NCI-H2029 treated with DMSO at 0.1 percent for 48 hours (cell line): Measurements from ENCODE around the gene FBXL5.

Experiments used
- DNase-seq: peaks from one replicate; lab custom pipeline; 2025; lab: John Stamatoyannopoulos, UW

The FBXL5 gene

GRCh38 chr4:15655223-15656037, at the start of gene FBXL5:
Gene FBXL5 (minus strand): TSS chr4:15655357. CDS start chr4:15655287, 70 bp downstream.
- peak; percentile 53 for DNase-seq

- no peak for DNase-seq
Measured at GRCh38 chr4:15704129-15704528, 49.0 kb upstream of the FBXL5 start.

GRCh38 chr4:15703439-15703838, 48.3 kb upstream of the FBXL5 start:
- DNase-seq, result no peak

- no peak for DNase-seq
Measured at GRCh38 chr4:15702941-15703403, 47.8 kb upstream of the FBXL5 start, which contains the start of gene BST1. Gene BST1 (plus strand): TSS chr4:15703065. CDS start chr4:15703145, 80 bp downstream.

DNA sequence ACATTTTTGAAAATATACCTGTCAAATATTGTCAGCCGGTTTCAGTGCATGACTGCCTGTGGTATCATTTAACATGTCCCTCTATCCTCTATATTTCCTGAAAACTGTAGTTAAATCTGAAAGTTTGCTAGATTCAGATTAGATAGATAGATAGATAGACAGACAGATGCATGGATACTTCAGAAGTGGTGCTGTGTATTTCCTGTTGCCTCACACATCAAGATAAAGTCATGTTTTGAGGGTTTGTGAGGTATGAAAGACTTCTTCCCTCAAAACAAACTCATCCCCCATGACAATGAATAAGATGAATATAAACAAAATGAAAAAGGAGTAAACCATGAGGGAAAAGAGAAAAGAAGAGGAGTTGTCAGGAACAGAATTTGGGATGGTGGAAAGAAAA, 41.7 kb upstream of the FBXL5 start:
- DNase-seq, result no peak

GRCh38 chr4:15695729-15696128, 40.6 kb upstream of the FBXL5 start:
- DNase-seq, result no peak

DNA sequence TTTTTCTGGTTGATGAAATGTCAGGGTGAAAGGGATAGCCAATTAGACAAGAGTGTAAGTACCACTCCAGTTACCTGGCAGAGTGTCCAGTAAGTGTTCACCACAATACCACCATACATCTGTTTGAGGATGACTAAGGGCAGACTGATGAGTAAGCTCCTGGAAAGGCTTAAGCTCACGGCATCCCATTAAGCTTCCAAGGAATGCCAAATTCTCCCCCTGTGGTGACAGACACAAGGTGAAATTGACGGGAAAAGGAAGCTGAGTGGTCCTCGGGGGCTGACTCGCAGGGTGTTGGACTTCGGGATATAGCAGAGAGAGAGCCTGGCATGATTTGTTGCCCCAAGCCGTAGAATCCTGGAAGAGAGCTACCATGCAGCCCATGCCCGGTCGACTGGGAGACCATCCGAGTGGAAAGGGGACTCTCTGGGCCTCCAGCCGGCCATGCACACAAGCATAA, 40.1 kb upstream of the FBXL5 start:
- peak; percentile 60 for DNase-seq

DNA sequence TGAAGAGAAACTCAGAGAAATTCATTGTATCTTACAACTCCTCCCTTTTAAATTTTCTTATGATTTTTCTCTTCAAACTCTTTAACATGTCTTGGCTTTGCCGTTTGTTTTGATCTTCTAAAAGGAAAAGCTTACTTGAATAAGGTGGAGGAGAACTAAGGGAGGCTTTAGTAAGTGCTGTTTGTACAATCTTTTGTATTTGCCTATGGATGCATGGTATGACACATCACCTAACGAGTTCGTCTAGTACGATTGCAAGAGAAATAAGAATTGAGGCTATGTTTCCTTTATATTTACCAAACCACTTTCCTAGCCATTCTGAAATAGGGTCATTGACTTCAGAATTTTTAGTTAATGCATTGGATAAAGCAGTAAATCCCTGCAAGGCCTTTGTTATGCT, 39.3 kb upstream of the FBXL5 start:
- DNase-seq, result no peak

DNA sequence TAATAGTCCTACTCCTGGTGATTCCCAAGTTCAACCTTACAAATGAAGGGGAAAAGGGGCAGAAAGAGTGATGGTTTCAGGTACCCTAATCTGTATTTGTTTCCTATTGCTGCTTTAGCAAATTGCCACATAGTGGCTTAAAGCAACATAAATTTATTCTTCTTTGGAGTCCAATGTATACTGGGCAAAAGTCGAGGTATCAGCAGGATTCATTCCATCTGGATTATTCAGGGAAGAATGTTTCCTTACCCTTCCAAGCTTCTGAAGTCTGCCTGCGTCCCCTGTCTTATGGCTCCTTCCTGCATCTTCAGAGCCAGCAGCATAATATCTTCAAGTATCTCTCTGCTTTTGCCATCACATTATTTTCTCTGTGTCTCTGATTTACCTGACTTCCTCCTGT, 37.4 kb upstream of the FBXL5 start:
- no peak for DNase-seq

DNA sequence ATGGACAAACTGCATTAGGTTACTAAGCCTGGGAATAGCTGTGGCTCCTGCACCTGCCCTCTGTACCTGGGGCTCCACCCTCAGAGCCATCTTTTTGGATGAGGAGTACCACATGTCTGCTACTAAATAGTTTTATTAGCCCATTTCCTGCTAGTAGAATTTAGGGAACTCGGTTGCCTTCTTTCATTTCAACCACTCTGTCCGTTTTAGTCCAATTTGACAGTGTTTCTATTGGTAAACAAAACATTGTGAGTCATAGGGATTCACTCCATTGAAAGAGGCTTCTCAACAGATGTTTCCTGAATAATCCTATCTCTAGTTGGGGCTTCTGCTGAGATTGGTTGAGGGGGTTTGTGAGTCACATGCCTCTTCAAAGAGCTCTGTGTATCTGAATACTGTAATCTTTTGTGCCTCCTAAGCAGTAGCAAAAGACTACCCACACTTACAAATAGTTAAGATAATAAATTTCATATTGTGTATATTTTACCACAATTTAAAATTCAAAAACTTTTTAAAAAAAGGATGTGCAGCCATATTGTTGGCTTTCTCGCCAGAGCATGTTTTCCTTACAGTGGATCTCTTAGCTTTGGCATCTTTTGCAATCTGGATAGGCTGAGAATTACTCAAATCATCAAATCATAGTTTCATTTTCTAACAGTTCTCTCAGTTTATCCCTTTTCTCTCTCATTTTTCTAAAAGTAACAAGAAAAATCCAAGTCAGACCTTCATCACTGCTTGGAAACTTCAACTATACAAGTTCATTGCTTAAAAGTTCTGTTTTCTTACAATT, 36.4 kb upstream of the FBXL5 start:
- no peak for DNase-seq

DNA sequence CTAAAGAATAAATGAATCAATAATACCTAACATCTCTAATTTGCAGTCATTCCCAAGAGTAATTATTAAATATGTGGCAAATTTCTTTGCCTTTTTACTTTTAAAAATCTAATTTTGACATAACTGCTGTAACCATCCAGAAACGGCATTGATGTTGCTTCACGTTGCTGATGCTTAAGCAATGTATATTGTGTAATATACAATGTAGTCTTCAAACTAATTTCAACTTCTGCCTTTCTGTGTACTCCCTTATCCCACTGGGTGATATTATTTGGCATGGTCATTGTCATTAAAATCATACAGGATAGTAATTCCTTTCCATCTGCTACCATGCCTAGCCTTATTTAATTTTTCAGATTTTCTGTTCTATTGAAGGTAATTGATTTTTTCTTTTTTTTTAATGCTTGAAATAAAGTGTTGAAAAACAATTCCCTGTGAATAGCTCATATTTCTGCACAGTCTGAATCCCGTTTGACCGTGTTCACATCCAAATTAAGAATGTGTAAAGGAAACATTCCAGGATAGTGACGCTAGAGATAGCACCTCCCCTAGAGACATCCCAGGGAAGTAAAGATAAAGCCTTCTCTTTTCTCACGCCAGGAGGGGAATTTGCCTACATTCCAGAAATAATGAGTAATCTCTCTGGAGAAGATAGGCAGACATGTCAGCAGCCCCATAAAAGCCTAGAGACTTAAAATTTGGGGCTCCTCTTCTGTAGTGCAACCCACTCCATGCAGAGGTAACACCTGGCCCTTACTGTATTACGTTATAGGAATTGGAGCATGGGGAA, 35.1 kb upstream of the FBXL5 start:
- DNase-seq, result no peak

GRCh38 chr4:15689540-15689939, 34.4 kb upstream of the FBXL5 start:
- DNase-seq, result no peak

DNA sequence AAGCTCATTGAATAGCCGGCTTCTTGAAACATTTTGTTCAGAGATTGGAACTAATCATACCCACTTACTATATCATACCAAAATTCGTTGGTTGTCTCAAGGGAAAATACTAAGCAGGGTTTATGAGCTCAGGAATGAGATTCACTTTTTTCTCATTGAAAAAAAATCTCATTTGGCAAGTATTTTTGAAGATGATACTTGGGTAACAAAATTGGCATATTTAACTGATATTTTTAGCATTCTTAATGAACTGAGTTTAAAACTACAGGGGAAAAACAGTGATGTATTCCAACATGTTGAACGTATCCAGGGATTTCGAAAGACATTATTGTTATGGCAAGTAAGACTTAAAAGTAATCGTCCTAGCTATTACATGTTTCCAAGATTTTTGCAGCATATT, 32.9 kb upstream of the FBXL5 start:
- no peak for DNase-seq

- no peak for DNase-seq
Measured at GRCh38 chr4:15684498-15684897, 29.3 kb upstream of the FBXL5 start.

- DNase-seq, result no peak
Measured at GRCh38 chr4:15683143-15683495, 28.0 kb upstream of the FBXL5 start.

GRCh38 chr4:15682242-15683142, 27.3 kb upstream of the FBXL5 start:
- peak; percentile 35 for DNase-seq

DNA sequence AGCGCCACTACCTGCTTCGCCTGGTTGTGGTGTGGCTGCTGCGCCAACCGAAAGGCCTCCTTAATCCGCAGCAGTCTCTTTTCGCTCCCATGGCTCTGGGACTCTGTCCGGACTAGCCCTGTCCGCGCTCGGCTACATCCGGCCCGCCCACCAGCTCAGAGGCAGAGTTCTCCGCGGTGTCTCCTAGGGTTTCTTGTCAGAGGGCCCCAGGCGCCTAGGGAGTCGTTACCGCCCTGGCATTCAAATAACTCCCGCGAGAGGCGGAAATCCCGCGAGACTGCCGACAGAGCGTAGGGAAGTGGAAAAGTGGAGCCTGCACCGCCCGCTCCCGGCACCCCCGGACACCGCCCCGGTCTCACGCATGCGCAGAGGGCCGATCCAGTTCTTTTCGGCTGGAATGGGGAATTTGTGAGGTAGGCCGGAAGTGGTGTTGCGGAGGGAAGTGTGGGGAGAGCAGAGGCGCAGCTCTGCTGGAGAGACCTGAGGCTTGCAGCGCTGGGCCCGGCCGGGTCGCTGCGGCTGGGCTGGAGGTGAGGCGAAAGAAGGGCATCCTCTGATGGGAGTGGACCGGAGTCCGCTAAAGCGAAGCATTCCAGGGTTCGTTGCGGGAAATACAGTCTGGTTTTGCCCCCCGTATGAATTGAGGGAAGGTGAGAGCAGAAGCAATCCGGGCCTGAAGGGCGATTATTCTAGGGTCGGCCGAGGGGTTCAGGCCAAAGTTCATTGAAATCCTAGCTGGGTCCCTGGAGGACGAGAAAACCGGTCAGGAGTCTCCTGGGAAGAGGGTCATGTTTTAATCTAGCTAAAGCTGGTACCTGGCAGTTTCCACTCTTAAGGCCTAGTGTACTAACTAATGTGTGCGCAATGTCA, 26.4 kb upstream of the FBXL5 start, which contains the start of gene FAM200B:
TSS of gene FAM200B (plus strand) at position 456 of the 870 bp plus-strand sequence. CDS start 5,151 bp downstream, outside the sequence.
- DNase-seq, result peak; percentile 91

DNA sequence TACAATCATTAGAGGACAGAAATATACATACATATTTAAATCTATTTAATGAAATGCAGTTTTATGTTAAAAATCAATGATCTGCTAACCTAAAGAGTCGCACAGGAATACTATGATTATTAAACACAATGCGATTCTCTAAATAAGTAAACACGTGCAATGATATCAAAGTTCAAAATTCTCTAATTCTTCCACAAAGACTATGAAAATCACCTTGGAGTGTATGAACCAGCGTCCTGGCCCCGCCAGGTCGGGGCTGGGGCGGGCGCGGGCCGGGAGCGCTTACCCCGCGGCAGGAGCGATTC, 25.9 kb upstream of the FBXL5 start:
- DNase-seq, result no peak

- DNase-seq, result peak; percentile 13
Measured at GRCh38 chr4:15677507-15677988, 22.4 kb upstream of the FBXL5 start.

DNA sequence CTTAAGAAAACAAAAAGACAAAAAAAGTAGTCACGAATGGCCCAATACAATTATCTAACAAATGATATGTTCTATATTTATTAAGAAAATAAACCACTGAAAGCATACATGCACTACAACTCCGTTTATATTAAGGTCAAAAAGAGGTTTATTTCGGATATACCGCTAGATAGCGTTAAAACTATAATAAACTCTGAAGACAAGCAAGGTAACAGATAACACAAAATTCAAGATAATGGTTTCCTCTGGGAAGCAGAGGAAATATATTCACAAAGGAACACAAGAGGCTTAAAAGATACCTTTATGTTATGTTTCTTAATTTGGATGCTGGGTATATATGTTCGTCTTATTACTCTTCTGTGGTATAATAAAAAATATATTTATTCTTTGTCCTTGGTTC, 21.7 kb upstream of the FBXL5 start:
- DNase-seq, result no peak
